Left renal pelvis (tissue), 4 donors: ENCODE data around the gene ZFYVE1. TPM values are rescaled to one million over a fixed set of nuclear protein-coding genes. Genes with fewer than 3 reads are reported as not detected.
"Not testable (repeated sequence)": the region's sequence is repeated elsewhere in the genome, so short reads cannot be mapped to it uniquely, and the experiment has no call there.

Experiments
- DNase-seq, 4 donors: peaks; one replicate each; pipeline ENCODE4 v3.0.0-alpha.2; 2013; ENCODE audit warnings: low read depth in 4 of 4, low spot score in 3 of 4
- polyA plus RNA-seq, 4 donors: library from polyadenylated mRNA; unstranded; fragments of 120-200 nt; gene quantifications; one replicate each; pipeline ENCODE4 v1.2.1, GENCODE V29; 2013; ENCODE audit not compliant: insufficient read length in 4 of 4

Gene ZFYVE1
- polyA plus RNA-seq, 4 donors, result 16.6 to 22.8 (median 18.7) TPM

DNA sequence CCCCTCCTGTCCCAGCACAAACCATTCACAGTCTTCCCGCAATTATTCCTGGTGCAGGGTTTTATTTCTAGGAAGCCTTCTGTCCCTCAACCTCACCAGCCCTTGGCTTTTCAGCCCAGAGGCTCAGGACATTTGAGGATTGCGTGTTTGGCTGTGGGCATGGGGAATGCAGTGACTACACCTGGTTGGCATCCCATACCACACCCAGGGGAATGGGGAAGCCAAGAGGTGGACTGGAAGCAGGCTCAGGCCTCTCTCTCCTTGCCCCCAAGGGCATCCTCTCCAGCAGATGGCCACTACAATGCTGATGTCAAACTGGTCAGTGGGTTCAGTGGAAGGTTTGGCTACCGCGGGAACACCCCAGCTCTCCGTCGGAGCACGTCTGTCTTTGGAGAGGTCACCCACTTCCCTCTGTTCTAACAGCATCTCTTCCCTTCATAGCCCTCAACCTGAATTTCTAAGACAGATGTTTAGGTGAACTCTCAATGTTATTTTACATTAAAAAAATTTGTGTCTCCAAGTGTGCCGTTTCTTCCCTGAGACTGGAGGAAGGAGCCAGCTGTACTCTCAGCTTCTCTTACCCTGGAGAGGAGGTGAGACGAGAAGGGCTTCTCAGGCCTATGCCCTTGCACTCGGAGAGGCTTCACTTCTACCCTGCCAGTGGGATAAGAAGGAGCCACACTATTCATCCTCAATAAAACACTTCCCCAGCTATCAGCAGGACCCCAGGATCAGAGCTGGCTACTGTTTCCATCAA lies 65.1 kb downstream of the ZFYVE1 start:
- DNase-seq, result no peak

DNA sequence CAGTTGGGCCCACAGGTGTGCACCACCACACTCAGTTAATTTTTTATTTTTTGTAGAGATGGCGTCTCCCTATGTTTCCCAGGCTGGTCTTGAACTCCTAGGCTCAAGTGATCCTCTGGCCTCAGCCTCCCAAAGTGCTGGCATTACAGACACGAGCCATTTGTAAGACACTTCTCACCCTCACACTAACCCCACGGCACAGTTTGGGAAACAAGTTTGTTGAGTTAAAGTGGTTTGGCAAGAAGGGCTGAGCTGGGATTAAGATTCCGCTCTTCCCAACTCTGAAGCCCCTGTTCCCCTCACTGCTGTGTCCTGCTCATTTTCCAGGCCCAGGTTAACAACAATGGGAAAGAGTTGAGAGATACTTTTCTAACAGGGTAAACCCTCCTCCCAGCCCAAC lies 65.9 kb downstream of the ZFYVE1 start:
- not testable (repeated sequence) for DNase-seq

DNA sequence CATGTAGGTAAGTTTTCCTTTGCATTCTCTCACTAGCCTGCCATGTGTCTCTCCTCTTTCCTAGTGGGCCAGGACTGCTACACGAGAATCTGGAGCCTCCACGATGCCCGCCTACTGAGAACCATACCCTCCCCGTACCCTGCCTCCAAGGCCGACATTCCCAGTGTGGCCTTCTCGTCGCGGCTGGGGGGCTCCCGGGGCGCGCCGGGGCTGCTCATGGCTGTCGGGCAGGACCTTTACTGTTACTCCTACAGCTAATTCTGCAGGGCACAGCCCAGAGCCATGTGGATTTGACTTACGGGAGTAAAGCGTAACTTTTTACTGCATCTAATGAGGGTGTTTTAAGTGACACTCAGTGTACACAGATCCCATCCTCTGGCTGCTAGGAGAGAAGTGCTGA lies 68.4 kb downstream of the ZFYVE1 start:
- DNase-seq, result no peak

DNA sequence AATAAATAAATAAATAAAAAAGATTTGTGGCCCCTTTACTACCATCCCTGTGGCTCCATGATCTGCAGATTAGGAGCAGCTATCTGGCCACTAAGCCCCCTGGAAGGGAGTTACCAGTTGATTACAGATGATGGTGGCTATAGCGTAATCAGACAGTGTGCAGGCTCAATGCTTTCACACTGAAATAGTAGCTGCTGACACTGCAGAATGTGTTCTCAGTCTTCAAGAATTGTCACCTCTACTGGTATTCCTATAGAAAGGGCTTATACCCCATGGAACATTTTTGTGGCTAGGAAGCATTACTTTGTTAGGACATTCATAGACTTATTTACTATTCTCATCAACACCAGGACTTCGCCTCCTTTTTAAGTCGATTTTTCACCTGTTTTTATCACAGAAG lies 69.7 kb downstream of the ZFYVE1 start:
- DNase-seq, result no peak

DNA sequence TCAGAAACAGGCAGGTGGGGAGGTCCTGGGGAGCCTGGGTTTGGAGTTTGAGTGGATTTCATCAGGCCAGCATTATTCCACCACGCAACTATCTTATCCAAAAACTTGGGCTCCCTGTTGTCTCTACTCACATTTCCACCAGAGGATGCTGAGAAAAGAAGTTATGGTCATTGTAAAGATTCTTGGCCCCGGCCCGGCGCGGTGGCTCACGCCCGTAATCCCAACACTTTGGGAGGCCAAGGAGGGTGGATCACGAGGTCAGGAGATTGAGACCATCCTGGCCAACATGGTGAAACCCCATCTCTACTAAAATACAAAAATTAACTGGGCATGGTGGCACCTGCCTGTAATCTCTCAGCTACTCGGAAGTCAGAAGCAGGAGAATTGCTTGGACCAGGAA lies 70.2 kb downstream of the ZFYVE1 start:
- not testable (repeated sequence) for DNase-seq

DNA sequence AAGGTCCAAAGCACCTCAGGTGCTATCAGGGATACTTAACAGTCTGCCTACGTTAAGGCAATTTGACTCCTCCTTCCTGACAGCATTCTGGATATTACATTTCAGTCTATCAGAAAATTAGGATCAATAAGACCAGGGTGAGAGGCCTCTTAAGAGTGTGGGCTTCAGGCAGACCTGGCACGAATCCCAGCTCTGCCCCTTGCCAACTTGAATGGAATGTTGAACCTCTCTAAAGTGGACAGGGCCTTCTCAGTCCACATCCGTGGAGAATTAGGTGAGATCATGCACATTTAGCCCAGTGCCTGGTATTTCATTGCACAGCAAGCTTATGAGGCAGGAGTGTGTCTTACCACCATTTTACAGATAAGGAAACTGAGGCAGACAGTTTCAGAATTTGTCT lies 74.7 kb downstream of the ZFYVE1 start:
- DNase-seq, result no peak

DNA sequence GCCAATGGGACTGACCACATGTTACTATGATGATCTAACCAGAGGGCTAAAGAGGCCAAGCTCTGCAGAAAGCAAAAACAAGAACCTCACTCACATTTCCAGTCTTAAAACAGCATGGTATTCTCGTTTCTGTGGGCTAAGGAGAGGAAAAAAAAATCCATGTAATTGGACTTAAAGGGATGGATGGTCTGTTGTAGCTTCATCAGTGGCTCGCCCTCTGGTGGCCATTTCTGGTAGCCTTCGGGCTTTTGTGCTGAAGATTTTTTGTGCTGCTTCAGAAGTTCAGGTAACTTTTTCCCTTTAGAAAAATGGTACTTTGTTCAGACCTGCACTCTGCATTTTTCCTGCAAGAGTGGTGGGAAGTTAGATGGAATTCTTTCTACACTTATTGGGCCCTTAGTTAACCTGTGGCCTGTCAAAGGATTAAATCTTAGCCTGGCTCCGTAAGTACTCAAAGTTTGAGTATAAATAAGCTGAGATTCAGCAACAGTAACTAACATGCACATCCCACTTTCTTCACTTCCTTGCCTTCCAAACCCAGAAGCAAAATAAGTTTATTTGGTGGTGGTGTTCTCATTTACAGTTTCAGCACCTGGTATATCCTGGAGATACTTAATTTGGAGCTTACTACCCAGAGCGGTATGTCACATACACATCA lies 78.3 kb downstream of the ZFYVE1 start:
- no peak for DNase-seq

DNA sequence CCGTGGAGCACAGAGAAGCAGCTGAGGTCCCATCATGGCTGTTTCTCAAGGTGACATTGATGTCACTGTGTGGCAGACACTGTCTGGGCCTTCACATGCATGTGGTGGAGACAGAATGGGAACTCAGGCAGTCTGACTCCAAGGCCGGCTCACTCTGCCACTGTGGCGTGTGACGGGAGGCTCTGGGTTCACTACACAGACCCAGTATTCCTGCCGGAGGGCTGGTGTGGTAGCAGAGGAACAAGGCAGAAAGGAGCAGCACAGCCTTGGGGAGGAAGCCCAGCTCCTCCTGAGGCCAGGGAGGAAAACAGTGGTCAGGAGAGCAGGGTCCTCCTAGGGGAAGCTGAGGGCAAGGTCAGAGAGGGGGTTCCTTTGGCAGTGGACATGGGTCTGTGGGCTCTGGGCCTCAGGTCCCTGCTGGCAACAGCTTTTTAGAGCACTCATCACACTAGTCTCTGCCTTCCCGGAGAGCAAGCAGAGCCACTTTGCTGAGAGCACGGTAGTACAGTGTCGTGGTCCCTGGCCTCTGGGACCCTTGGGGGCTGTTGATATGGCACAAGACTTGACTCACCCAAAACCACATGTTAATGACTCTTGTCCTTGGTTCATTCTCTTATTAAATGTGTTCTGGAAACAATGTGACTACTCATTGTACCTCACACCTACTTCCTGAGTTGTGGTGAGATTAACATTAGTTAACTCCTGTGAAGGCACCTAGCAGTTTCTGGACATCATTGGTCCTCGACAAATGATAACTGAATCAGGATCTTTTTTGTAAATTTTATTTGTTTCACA lies 79.3 kb downstream of the ZFYVE1 start:
- no peak for DNase-seq

DNA sequence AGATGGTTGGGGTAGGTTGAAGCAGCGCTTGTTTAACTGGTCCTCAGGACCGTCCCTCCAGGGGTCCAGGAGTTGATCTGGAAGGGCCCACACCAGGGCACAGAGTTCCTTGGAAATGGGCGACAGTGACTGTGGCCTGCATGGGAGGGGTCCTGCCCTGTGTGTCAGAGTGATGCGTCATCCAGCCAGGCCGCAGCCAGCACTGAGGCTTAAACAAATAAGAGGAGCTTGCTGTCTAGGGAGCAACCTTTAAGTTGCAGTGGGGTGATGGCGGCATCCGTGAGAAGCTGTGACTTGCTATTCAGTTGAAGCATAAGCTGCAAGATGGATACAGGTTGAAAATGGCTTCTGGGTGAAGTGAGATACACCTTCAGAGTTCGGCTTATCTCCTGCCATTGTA lies 80.4 kb downstream of the ZFYVE1 start:
- DNase-seq, result no peak

DNA sequence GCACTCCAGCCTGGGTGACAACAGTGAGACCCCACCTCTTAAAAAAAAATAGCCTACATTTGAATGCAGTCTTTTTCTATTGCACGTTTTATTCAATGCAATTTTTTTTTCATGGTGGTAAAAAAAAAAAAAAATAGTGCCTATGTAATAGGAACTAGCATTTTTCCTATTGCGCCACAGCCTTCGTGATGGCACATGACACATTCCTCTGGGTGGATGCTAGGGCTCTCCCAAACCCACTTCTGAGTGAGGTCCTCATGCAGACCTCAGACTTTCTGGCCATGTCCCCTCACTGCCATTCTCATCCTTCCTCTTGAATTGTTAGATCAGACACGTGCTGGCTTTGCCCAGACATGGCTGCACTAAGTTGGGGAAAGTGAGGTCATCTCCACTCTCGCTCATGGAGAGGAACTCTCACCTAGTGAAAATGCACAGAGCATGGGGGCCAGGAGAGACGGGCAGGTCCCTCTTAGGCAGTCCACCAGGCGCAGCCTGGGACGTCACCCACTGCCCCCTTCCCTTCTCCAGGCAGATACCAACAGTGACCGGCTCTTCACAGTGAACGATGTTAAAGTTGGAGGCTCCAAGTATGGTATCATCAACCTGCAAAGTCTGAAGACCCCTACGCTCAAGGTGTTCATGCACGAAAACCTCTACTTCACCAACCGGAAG lies 81.4 kb downstream of the ZFYVE1 start:
- no peak for DNase-seq

DNA sequence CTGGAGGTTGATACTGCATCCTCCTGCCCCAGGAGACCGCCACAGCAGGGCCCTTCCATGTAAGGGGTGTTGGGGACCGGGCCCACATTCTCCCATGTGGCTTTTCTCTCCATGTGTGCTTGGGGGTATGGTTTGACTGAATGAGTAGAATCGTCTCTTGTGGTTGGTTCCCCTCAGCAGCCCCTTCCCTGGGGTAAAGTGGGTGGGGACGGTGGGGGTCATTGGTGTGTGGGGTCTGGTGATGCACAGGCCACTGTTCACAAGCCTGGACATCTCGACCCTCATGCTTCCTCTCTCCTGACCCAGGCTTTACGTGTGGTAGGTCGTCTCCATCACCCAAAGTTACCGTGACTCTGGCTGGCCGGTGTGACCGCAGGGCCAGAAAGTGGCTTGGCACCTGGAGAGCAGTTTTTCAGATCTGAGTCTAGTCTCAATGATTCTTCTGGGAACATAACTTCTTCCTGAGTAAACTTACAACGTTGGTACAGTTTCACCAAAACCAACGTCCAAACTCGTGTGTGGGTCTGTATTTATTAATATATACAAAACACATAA lies 83.0 kb downstream of the ZFYVE1 start:
- no peak for DNase-seq

DNA sequence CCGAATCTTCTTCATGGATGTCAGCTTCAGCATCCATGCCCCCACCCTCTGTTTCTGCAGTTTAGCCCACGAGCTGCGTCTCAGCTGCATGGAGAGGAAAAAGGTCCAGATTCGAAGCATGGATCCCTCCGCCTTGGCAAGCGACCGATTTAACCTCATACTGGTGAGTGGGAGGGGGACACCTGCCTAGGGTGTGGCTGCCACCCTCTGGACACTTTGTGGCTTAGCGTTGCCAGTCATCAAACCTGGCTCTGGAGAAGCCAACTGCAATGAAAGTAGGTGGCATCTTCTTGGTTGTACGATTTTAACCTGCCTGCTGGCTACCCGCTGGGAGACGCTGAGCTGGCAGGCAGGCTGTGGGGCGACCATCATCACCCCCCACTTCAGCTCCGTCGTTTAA lies 84.0 kb downstream of the ZFYVE1 start:
- no peak for DNase-seq

DNA sequence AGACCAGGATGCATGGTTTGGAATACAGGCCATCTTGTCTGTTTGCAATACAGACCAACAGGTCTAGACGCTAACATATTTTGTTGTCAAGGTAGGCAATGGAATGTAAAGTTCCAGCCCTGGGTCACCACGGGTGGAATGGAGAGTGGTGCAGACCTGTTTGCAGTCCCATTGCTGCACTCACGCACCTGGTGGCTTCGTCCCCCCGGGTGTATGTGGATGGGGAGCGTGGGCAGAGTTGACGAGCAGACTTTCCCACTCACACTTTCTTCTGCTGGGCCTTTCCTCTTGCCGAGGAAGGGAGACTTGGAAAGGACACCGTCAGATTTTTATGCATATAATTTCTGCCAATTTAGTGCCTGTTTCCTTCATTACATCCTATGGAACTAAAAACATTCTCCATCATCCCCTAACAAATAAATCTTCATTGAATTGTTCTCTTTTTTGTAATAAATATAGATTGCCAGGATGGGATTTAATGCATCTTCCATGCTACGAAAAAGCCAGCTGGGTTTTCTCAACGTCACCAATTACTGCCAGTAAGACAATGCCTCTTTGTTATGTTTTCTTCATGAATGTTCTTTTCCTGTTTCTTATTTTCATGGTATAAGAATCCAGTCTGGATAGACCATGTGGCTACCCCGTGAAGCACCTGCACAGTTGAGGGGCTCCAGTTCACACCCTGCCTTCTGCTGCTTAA lies 85.5 kb downstream of the ZFYVE1 start:
- no peak for DNase-seq

DNA sequence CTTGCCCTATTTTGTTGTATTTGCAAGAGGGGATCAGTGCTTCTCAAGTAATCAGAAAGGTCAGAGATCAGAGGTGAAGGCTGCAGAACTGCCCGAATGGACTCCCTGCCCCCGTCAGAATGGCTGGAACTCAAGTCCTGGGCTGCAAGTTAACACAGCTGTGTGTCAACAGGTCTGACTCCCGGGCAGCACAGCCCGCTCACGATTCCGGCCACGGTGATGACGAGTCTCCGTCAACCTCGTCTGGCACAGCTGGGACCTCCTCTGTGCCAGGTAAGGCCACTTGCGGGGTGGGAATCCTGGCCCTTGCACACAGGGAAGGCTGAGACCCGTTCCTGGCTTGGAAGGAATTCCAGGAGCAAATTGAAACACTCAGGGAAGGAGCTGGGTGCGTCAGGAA lies 87.3 kb downstream of the ZFYVE1 start:
- no peak for DNase-seq

DNA sequence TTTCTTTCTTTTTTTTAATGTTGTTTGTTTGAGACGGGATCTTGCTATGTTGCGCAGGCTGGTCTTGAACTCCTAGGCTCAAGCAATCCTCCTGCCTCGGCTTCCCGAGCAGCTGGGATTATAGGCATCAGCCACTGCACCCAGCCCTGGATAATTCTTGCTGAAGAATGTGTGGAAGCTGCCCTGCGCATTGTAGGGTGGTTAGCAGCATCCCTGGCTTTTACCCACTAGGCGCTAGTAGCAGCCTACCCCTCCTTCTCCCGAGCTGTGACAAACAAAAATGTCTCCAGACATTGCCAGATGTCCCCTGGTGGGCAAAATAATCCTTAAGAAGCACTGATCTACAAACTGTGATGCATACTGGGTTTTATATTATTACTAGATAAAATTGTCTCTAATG lies 94.0 kb downstream of the ZFYVE1 start:
- no peak for DNase-seq

DNA sequence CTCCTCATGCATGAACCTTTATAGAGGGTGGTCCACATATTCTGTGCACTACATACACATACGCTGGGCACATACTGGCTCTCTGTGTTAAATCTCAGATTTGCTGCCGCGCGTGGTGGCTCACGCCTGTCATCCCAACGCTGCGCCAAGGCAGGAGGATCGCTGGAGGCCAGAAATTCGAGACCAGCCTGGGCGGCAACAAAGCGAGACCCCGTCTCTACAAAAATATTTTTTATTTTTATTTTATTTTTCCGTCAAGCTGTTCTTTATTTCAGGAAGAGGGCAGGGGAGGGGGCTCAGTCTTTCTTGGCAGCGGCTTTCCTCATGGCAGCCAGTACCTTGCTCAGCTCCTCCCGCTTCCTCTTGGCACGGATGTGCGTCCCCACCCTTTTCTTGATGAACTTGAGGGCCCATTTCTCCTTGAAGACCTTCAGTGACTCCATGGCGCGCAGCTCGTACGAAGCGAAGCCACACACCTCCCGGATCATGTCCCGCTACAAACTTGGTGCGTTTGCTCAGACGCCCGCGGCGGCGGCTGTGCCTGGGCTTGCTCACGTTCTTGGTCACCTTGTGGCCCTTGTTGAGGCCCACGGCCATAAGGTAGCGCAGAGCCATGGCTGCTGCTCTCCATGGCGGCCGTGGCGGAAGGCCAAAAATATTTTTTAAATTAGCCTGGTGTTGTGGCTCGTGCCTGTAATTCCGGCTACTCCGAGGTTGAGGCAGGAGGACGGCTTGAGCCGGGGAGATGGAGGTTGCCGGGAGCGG lies 97.4 kb downstream of the ZFYVE1 start:
- no peak for DNase-seq

DNA sequence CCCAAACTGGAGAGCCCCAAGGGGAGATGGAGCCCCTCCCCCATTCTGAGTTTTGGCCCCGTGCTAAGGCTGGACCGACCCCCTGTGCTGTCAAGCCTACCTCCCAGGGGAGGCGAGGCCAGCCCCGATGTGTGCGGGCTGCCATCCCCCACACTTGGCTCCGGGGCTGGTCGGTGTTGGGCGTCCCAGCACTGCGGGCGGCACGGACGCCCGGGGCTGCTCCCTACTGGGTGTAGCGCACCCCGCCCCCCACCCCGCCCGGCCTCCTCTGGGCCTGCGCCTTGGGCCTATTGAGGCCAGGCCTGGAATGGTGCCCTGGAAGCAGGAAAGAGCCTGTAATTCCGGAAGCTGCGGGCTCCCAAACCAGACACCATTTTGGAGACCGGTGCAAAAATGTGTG lies 98.0 kb downstream of the ZFYVE1 start:
- no peak for DNase-seq

DNA sequence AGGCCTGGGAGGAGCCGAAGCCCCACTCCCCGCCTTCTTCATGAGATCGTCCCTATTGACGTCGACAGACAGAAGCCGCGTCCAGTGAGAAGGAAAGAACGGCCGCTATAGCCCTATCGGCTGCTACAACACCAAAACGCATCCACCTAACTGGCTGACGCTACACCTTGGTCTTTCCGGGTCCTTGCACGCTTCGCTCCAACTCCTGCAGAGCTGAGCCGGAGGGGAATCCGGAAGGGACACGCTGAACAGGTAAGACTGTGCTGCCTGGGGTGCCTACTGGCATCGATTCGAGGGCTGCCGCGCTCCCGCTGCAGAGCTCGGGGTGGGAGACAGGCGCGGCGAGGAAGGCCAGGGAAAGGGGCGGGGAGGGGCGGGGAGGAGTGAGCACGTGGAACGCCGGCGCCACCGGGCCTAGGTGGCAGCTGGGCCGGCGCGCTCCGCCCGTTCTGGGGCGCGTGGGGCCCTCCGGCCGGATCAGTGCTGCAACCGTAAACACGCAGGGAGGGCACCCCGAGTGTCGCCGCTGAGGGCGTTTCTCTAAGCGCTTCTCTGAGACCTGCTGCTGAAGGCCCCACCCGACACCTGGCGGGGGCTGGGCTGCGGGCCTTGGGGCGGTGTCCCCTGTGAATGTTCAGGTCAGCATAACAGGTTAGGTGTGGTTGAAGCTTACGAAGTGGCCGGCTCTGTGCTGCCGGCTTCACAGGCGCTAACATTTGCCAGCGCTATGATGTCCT lies 100.4 kb downstream of the ZFYVE1 start, which contains the start of gene DCAF4:
Gene DCAF4, plus strand, starts transcription at position 173 of the 737 bp plus-strand sequence. CDS start 11,515 bp downstream, outside the sequence.
- peak; percentile 90 to 97 (median 92) for DNase-seq
